ENCODE data around the gene GRAP2.

The GRAP2 gene

GRCh38 chr22:39925909-39926679 lies 25.2 kb downstream of the GRAP2 start:
- DNase-seq (ENCODE audit: low read depth) = no peak

- DNase-seq (ENCODE audit: low read depth) = no peak
These were observed 25.9 kb downstream of the GRAP2 start for GRCh38 chr22:39926753-39927152.

- DNase-seq (ENCODE audit: low read depth) = no peak
These were observed 26.7 kb downstream of the GRAP2 start for GRCh38 chr22:39927544-39927943.

- DNase-seq (ENCODE audit: low read depth) = no peak
These were observed 27.9 kb downstream of the GRAP2 start for GRCh38 chr22:39928536-39929520.

GRCh38 chr22:39931251-39931650 lies 30.4 kb downstream of the GRAP2 start:
- DNase-seq (ENCODE audit: low read depth) = no peak

- DNase-seq (ENCODE audit: low read depth) = no peak
These were observed 31.3 kb downstream of the GRAP2 start for GRCh38 chr22:39932166-39932565.

GRCh38 chr22:39932918-39933649 lies 32.2 kb downstream of the GRAP2 start:
- no peak for DNase-seq (ENCODE audit: low read depth)

GRCh38 chr22:39933741-39934140 lies 32.9 kb downstream of the GRAP2 start:
- no peak for DNase-seq (ENCODE audit: low read depth)

GRCh38 chr22:39935116-39935515 lies 34.2 kb downstream of the GRAP2 start:
- DNase-seq (ENCODE audit: low read depth) = no peak

- DNase-seq (ENCODE audit: low read depth) = no peak
These were observed 34.7 kb downstream of the GRAP2 start for GRCh38 chr22:39935612-39936011.

- DNase-seq (ENCODE audit: low read depth) = no peak
These were observed 35.8 kb downstream of the GRAP2 start for GRCh38 chr22:39936523-39937145.

GRCh38 chr22:39937906-39938305 lies 37.0 kb downstream of the GRAP2 start:
- DNase-seq (ENCODE audit: low read depth) = no peak

GRCh38 chr22:39938509-39939111 lies 37.7 kb downstream of the GRAP2 start:
- no peak for DNase-seq (ENCODE audit: low read depth)

- no peak for DNase-seq (ENCODE audit: low read depth)
These were observed 38.9 kb downstream of the GRAP2 start for GRCh38 chr22:39939830-39940229.

GRCh38 chr22:39940757-39941305 lies 39.9 kb downstream of the GRAP2 start:
- no peak for DNase-seq (ENCODE audit: low read depth)

- DNase-seq (ENCODE audit: low read depth) = no peak
These were observed 40.7 kb downstream of the GRAP2 start for GRCh38 chr22:39941601-39942000.

GRCh38 chr22:39942439-39943230 lies 41.8 kb downstream of the GRAP2 start:
- DNase-seq (ENCODE audit: low read depth) = no peak

- DNase-seq (ENCODE audit: low read depth) = no peak
These were observed 42.5 kb downstream of the GRAP2 start for GRCh38 chr22:39943337-39943736.

- DNase-seq (ENCODE audit: low read depth) = no peak
These were observed 43.3 kb downstream of the GRAP2 start for GRCh38 chr22:39943953-39944872.
